HK-2 (cell line): ENCODE data around the gene GNG3.

ENCODE experiments used
- DNase-seq: peaks from one replicate; pipeline ENCODE4 v3.0.0-alpha.2; 2018; ENCODE audit not compliant: unreplicated experiment

GNG3 gene

DNA sequence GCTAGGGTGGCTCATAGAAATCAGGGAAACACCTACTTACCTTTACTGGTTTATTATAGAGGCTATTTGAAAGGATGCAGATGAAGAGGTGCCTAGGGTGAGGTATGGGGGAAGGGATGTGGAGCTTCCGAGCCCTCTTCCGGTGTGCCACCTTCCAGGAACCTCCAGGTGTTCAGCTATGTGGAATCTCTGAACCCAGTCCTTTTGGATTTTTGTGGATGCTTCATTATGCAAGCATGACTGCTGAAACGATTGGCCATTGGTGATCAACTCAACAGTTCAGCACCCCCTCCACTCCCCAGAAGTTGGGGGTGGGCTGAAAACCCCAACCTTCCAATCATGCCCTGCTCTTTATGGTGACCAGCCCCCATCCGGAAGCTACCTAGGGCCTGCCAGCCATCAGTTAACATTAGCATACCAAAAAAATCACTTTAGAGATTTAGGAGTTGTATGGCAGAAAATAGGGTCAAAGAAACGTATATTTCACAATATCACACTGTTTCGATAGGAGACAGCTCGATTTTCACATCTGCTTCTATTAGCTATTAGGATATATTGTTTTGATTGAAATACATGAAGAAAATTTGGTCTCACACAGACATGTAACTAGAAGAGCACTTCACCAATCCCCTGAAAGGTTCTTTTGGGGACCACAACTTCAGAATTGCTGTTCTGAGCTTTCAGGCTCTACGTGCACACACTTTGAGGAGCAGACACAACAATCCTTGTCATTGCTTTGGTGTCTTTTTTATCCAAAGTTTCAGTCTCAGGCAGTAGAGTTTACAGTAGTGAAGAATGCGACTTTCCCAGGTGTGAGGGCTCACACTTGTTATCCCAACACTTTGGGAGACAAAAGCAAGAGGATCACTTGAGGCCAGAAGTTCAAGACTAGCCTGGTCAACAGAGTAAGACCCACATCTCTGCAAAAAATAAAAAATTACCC is 50.6 kb downstream of the GNG3 start:
- DNase-seq, result no peak
